Smooth muscle cell (in vitro differentiated cells): ENCODE results near the gene PLA2G3. TPM values are rescaled to one million over a fixed set of nuclear protein-coding genes. Genes with fewer than 3 reads are reported as not detected.

ENCODE experiments used
- DNase-seq: peaks from one replicate; lab custom pipeline; 2025; ENCODE audit not compliant: unreplicated experiment; lab: John Stamatoyannopoulos, UW
- H2AFZ ChIP-seq: fragments of 200-600 bp; sonication (generic); 2 replicates; pipeline ENCODE4 v1.6.0; 2016; ENCODE audit warnings: antibody characterized with exemption, low read depth, mild to moderate bottlenecking
- H3F3A ChIP-seq: fragments of 200-600 bp; sonication (generic); 2 replicates; pipeline ENCODE4 v1.6.0; 2017; ENCODE audit warnings: antibody characterized with exemption, low read depth
- H3K27ac ChIP-seq: fragments of 200-600 bp; sonication (generic); 2 replicates; pipeline ENCODE4 v1.5.1; 2016; ENCODE audit warnings: low read depth, mild to moderate bottlenecking
- H3K27me3 ChIP-seq: fragments of 200-600 bp; sonication (generic); 2 replicates; pipeline ENCODE4 v1.6.1; 2016; ENCODE audit warnings: low read depth, mild to moderate bottlenecking
- H3K36me3 ChIP-seq: fragments of 200-600 bp; sonication (generic); 2 replicates; pipeline ENCODE4 v1.5.1; 2016; ENCODE audit warnings: low read depth
- H3K4me1 ChIP-seq: fragments of 200-600 bp; sonication (generic); 2 replicates; pipeline ENCODE4 v1.5.1; 2016; ENCODE audit warnings: low read depth
- H3K4me2 ChIP-seq: fragments of 200-600 bp; sonication (generic); 2 replicates; pipeline ENCODE4 v1.6.0; 2016; ENCODE audit warnings: mild to moderate bottlenecking
- H3K4me3 ChIP-seq: fragments of 200-600 bp; sonication (generic); 2 replicates; pipeline ENCODE4 v1.5.1; 2016; ENCODE audit warnings: mild to moderate bottlenecking
- H3K79me2 ChIP-seq: fragments of 200-600 bp; sonication (generic); 2 replicates; pipeline ENCODE4 v1.6.0; 2016; ENCODE audit warnings: low read depth, mild to moderate bottlenecking
- H3K9ac ChIP-seq: fragments of 200-600 bp; sonication (generic); 2 replicates; pipeline ENCODE4 v1.6.0; 2016; ENCODE audit warnings: low read depth
- H3K9me3 ChIP-seq: fragments of 200-600 bp; sonication (generic); replicated peaks from 2 replicates; pipeline ENCODE4 v1.5.1; 2016; ENCODE audit warnings: low read depth
- H4K20me1 ChIP-seq: fragments of 200-600 bp; sonication (generic); 2 replicates; pipeline ENCODE4 v1.6.0; 2016; ENCODE audit warnings: low read depth
- CTCF ChIP-seq: fragments of 200-600 bp; sonication (generic); IDR thresholded peaks from 2 replicates; pipeline ENCODE4 v1.5.1; 2017; ENCODE audit warnings: borderline replicate concordance, mild to moderate bottlenecking, antibody characterized with exemption; ENCODE audit not compliant: insufficient read depth, poor library complexity, severe bottlenecking
- WGBS: methylation state at CpG from one replicate; pipeline ENCODE4 v1.1.7; 2016; ENCODE audit warnings: low lambda C conversion rate; 5-methylcytosine and 5-hydroxymethylcytosine counted together
- polyA plus RNA-seq: library from polyadenylated mRNA; unstranded; fragments of >200 nt; fragmentation: Nextera tagmentation; extraction: Ambion mirVana; gene quantifications from 2 replicates; pipeline ENCODE4 v1.2.1, GENCODE V29; 2016
- total RNA-seq: library from RNA; depleted of rRNA; stranded (reverse); fragments of >200 nt; gene quantifications from 2 replicates; pipeline ENCODE4 v1.2.3, GENCODE V29; 2014

The PLA2G3 gene
- total and polyA plus RNA-seq, 2 experiments from 2014 or later, result 0.04 TPM; not detected in 1

- no peaks in the 10 kb centered on the region for H3K9me3 ChIP-seq
- DNase-seq, result no peak
- no peak overlapping the region for H3K9ac ChIP-seq
- H2AFZ ChIP-seq, result no peak overlapping the region
- TF ChIP-seq CTCF, result no peak
- H3K4me2 ChIP-seq, result peak overlapping the region; percentile 84
- H3K4me1 ChIP-seq, result peaks cover 4% of the 10 kb centered on the region
- H3K36me3 ChIP-seq, result no peaks in the 10 kb centered on the region
- peaks cover 21% of the 10 kb centered on the region for H4K20me1 ChIP-seq
- peak overlapping the region; percentile 45 for H3K27ac ChIP-seq
- H3K79me2 ChIP-seq, result peaks cover 16% of the 10 kb centered on the region
- H3K4me3 ChIP-seq, result peak overlapping the region; percentile 74
- no peaks in the 10 kb centered on the region for H3K27me3 ChIP-seq
- 11% methylated on average over 5 of the region's 5 CpGs for WGBS
- H3F3A ChIP-seq, result peaks cover 15% of the 10 kb centered on the region
These were observed 32.5 kb downstream of the PLA2G3 start for GRCh38 chr22:31107894-31108218.

- Histone ChIP-seq H3K9me3 (no peaks in the 10 kb centered on the region), H2AFZ (no peak within 1 kb of the TSS), H3K4me3 (peak within 1 kb of the TSS; percentile 74), H3K4me1 (peaks cover 4% of the 10 kb centered on the region), H3K27me3 (no peaks in the 10 kb centered on the region), H3K4me2 (peak within 1 kb of the TSS; percentile 85), H3K9ac (peak within 1 kb of the TSS; percentile 98), H3K27ac (peak within 1 kb of the TSS; percentile 94), H3F3A (peaks cover 17% of the 10 kb centered on the region), H4K20me1 (peaks cover 21% of the 10 kb centered on the region), H3K79me2 (peaks cover 16% of the 10 kb centered on the region), H3K36me3 (no peaks in the 10 kb centered on the region)
- 2% methylated on average over 58 of the region's 67 CpGs for WGBS
- peak; percentile 87 for DNase-seq
- peak; percentile 92 for TF ChIP-seq CTCF
These were observed 33.0 kb downstream of the PLA2G3 start, which contains the start of gene SELENOM for GRCh38 chr22:31107178-31107893. Gene SELENOM (minus strand): TSS chr22:31107568. CDS start chr22:31107505, 63 bp downstream.

GRCh38 chr22:31106731-31107177 lies 33.6 kb downstream of the PLA2G3 start:
- Histone ChIP-seq H3K4me3 (peak overlapping the region; percentile 74), H3K4me2 (peak overlapping the region; percentile 85), H3K36me3 (no peaks in the 10 kb centered on the region), H3K4me1 (peaks cover 4% of the 10 kb centered on the region), H3K79me2 (peaks cover 16% of the 10 kb centered on the region), H4K20me1 (peaks cover 24% of the 10 kb centered on the region), H3K27me3 (no peaks in the 10 kb centered on the region), H3K9me3 (no peaks in the 10 kb centered on the region), H3K9ac (peak overlapping the region; percentile 98), H3F3A (peaks cover 17% of the 10 kb centered on the region), H2AFZ (no peak overlapping the region), H3K27ac (peak overlapping the region; percentile 94)
- TF ChIP-seq CTCF, result no peak
- DNase-seq, result no peak
- 36% methylated on average over 14 of the region's 14 CpGs for WGBS

- Histone ChIP-seq H4K20me1 (peaks cover 26% of the 10 kb centered on the region), H3F3A (peaks cover 20% of the 10 kb centered on the region), H3K9me3 (no peaks in the 10 kb centered on the region), H3K4me1 (peaks cover 4% of the 10 kb centered on the region), H3K36me3 (no peaks in the 10 kb centered on the region), H3K27me3 (no peaks in the 10 kb centered on the region), H3K79me2 (peaks cover 16% of the 10 kb centered on the region), H3K27ac (peak overlapping the region; percentile 94), H3K4me3 (peak overlapping the region; percentile 74), H2AFZ (no peak overlapping the region), H3K9ac (peak overlapping the region; percentile 98), H3K4me2 (peak overlapping the region; percentile 85)
- TF ChIP-seq CTCF, result no peak
- no peak for DNase-seq
- 60% methylated on average over 4 of the region's 4 CpGs for WGBS
These were observed 34.2 kb downstream of the PLA2G3 start for GRCh38 chr22:31106001-31106571.
